ENCODE results near the gene TEX14. TPM values are rescaled to one million over a fixed set of nuclear protein-coding genes. Genes with fewer than 3 reads are reported as not detected.
A peak's percentile ranks its signal among the peaks of the same experiment; 100 is the strongest.

The TEX14 gene
- total and polyA plus RNA-seq, 2 donors (not counting 3 experiments of a cell fraction or from before 2014, with no cell fraction given) = 0.10 TPM; not detected in 1

- H3K36me3 ChIP-seq (ENCODE audit: control insufficient read depth in 2 of 2, extremely low read depth in 1 of 2, insufficient read depth in 2 of 2, low read length in 2 of 2) = peaks cover 0 to 20% of the 10 kb centered on the region in 2 experiments
- no peaks in the 10 kb centered on the region for H3K27me3 ChIP-seq (ENCODE audit: control insufficient read depth in 2 of 2, insufficient read depth in 2 of 2, low read length in 2 of 2)
- H3K79me2 ChIP-seq (ENCODE audit: control insufficient read depth, insufficient read depth, low read length) = no peaks in the 10 kb centered on the region
- DNase-seq (ENCODE audit: low read depth, low spot score) (no peak), FAIRE-seq (no peak)
- H4K20me1 ChIP-seq (replicated peaks; ENCODE audit: control insufficient read depth, extremely low read depth, insufficient read depth, low read length) = no peaks in the 10 kb centered on the region
- peak overlapping the region in 2 of 3 experiments; percentile 6 to 65 for H3K4me3 ChIP-seq (replicated peaks in 1 of 3; ENCODE audit: insufficient read depth in 1 of 3, low read depth in 1 of 3, low read length in 3 of 3)
- ChIA-PET POLR2A (interaction anchor here (3.0 kb wide), 1 partner anchor 117 kb away, joined by 27 read pairs; no protein-coding TSS in a partner anchor), CTCF (interaction anchor here (1.2 to 2.1 kb wide), 5 partner anchors 13 to 490 kb away, joined by 4 to 7 read pairs (median 6); partner anchors contain the start of gene HSF5)
- H3K9me3 ChIP-seq (replicated peaks; ENCODE audit: control insufficient read depth, insufficient read depth, low read length) = no peaks in the 10 kb centered on the region
- dilution Hi-C loops (cut with MboI; ENCODE audit: extremely low pct_ligation_motif_present, low sequenced_read_pairs) = no loop called here
- no peak for TF ChIP-seq POLR2A (IDR thresholded peaks at IDR 0.05; ENCODE audit: low read depth, low read length)
- H2AFZ ChIP-seq (ENCODE audit: low read depth, low read length) = peak overlapping the region; percentile 80
- H3K4me1 ChIP-seq (ENCODE audit: control insufficient read depth, extremely low read depth, insufficient read depth, low read length) = peaks cover 18% of the 10 kb centered on the region
- BruUV-seq (replicated peaks) = no TSS peak
- peak overlapping the region; percentile 18 for H3K4me2 ChIP-seq (ENCODE audit: insufficient read depth, low read length)
- H3K9me1 ChIP-seq (replicated peaks; ENCODE audit: control insufficient read depth, extremely low read depth, insufficient read depth, low read length) = no peaks in the 10 kb centered on the region
- intact Hi-C loops (cut with micrococcal nuclease) = loop anchor here (5.0 kb wide), 3 partner anchors 243 to 913 kb away; partner anchors contain the start of gene PPM1E
- H3K27ac ChIP-seq (ENCODE audit: insufficient read depth, low read depth, low read length) = no peak overlapping the region
- H3K9ac ChIP-seq (replicated peaks; ENCODE audit: extremely low read depth, insufficient read depth, low read length) = no peak overlapping the region
Observed at GRCh38 chr17:58514770-58515157, 177.1 kb downstream of the TEX14 start.

- H3K36me3 ChIP-seq (ENCODE audit: control insufficient read depth in 2 of 2, extremely low read depth in 1 of 2, insufficient read depth in 2 of 2, low read length in 2 of 2) = peaks cover 0 to 23% of the 10 kb centered on the region in 2 experiments
- no peaks in the 10 kb centered on the region for H4K20me1 ChIP-seq (replicated peaks; ENCODE audit: control insufficient read depth, extremely low read depth, insufficient read depth, low read length)
- dilution Hi-C loops (cut with MboI; ENCODE audit: extremely low pct_ligation_motif_present, low sequenced_read_pairs) (no loop called here), intact Hi-C loops (cut with micrococcal nuclease) (no loop called here)
- peak; percentile 73 for DNase-seq (ENCODE audit: low read depth, low spot score)
- TF ChIP-seq GATA2 (IDR thresholded peaks at IDR 0.05; ENCODE audit: insufficient read depth, insufficient read length, low read depth, low read length) (no peak), POLR2AphosphoS5 (IDR thresholded peaks at IDR 0.05; ENCODE audit: insufficient read depth, low read depth, low read length) (peak; percentile 73), POLR2A (IDR thresholded peaks at IDR 0.05; ENCODE audit: low read depth, low read length) (peak; percentile 65), MAX (IDR thresholded peaks at IDR 0.05; ENCODE audit: insufficient read depth, insufficient read length) (no peak)
- H3K27me3 ChIP-seq (ENCODE audit: control insufficient read depth in 2 of 2, insufficient read depth in 2 of 2, low read length in 2 of 2) = no peaks in the 10 kb centered on the region
- peak within 1 kb of the TSS; percentile 80 for H2AFZ ChIP-seq (ENCODE audit: low read depth, low read length)
- no peaks in the 10 kb centered on the region for H3K79me2 ChIP-seq (ENCODE audit: control insufficient read depth, insufficient read depth, low read length)
- no peaks in the 10 kb centered on the region for H3K9me3 ChIP-seq (replicated peaks; ENCODE audit: control insufficient read depth, insufficient read depth, low read length)
- peak within 1 kb of the TSS; percentile 65 to 70 (median 68) for H3K4me3 ChIP-seq (replicated peaks in 1 of 3; ENCODE audit: insufficient read depth in 1 of 3, low read depth in 1 of 3, low read length in 3 of 3)
- H3K4me2 ChIP-seq (ENCODE audit: insufficient read depth, low read length) = peak within 1 kb of the TSS; percentile 18
- no peaks in the 10 kb centered on the region for H3K9me1 ChIP-seq (replicated peaks; ENCODE audit: control insufficient read depth, extremely low read depth, insufficient read depth, low read length)
- FAIRE-seq = peak; percentile 79
- H3K4me1 ChIP-seq (ENCODE audit: control insufficient read depth, extremely low read depth, insufficient read depth, low read length) = peaks cover 18% of the 10 kb centered on the region
- peak within 1 kb of the TSS; percentile 61 for H3K9ac ChIP-seq (replicated peaks; ENCODE audit: extremely low read depth, insufficient read depth, low read length)
- no peak within 1 kb of the TSS for H3K27ac ChIP-seq (ENCODE audit: insufficient read depth, low read depth, low read length)
- BruUV-seq (replicated peaks) = no TSS peak
- ChIA-PET CTCF (interaction anchor here (0.6 to 2.1 kb wide), 6 partner anchors 13 to 491 kb away, joined by 3 to 7 read pairs (median 6); partner anchors contain the start of gene HSF5), POLR2A (interaction anchor here (0.6 to 3.0 kb wide), 2 partner anchors 117 to 531 kb away, joined by 4 to 27 read pairs; no protein-coding TSS in a partner anchor)
Observed at GRCh38 chr17:58513965-58514769, 177.7 kb downstream of the TEX14 start, which contains the start of gene MTMR4. Gene MTMR4 (minus strand): TSS chr17:58514638. CDS start chr17:58514407, 231 bp downstream.

All from endothelial cell of umbilical vein (primary cell).